Cardiac fibroblast (primary cell): ENCODE data around the gene SRPK3.
"Not testable (repeated sequence)": the region's sequence is repeated elsewhere in the genome, so short reads cannot be mapped to it uniquely, and the experiment has no call there.

ENCODE experiments used
- DNase-seq, 2 donors: peaks; one replicate each; pipeline versions ENCODE4 v3.0.0 to v3.0.0-alpha.2; 2010; ENCODE audit warnings: low read depth in 2 of 2
- H3K4me3 ChIP-seq, 2 donors: replicated peaks in 1 of 2; 1 replicate in 1 of 2; 2 replicates in 1 of 2; pipeline ENCODE4 v1.5.1; 2011; ENCODE audit warnings: low read depth in 2 of 2, low read length in 2 of 2, mild to moderate bottlenecking in 2 of 2, moderate library complexity in 1 of 2
- TF ChIP-seq, protein P1 (sequence below): IDR thresholded peaks from one replicate; pipeline ENCODE4 v1.5.1; 2011; ENCODE audit warnings: low read depth, mild to moderate bottlenecking, low read length, inconsistent platforms

Gene SRPK3

GRCh38 chrX:153741446-153741845 lies 39.4 kb upstream of the SRPK3 start:
- TF ChIP-seq, protein P1, sequence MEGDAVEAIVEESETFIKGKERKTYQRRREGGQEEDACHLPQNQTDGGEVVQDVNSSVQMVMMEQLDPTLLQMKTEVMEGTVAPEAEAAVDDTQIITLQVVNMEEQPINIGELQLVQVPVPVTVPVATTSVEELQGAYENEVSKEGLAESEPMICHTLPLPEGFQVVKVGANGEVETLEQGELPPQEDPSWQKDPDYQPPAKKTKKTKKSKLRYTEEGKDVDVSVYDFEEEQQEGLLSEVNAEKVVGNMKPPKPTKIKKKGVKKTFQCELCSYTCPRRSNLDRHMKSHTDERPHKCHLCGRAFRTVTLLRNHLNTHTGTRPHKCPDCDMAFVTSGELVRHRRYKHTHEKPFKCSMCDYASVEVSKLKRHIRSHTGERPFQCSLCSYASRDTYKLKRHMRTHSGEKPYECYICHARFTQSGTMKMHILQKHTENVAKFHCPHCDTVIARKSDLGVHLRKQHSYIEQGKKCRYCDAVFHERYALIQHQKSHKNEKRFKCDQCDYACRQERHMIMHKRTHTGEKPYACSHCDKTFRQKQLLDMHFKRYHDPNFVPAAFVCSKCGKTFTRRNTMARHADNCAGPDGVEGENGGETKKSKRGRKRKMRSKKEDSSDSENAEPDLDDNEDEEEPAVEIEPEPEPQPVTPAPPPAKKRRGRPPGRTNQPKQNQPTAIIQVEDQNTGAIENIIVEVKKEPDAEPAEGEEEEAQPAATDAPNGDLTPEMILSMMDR = no peak
- H3K4me3 ChIP-seq = no peak overlapping the region
- no peak for DNase-seq

- H3K4me3 ChIP-seq, DNase-seq: not testable (repeated sequence)
These were observed 38.7 kb upstream of the SRPK3 start for GRCh38 chrX:153742111-153742510.

DNA sequence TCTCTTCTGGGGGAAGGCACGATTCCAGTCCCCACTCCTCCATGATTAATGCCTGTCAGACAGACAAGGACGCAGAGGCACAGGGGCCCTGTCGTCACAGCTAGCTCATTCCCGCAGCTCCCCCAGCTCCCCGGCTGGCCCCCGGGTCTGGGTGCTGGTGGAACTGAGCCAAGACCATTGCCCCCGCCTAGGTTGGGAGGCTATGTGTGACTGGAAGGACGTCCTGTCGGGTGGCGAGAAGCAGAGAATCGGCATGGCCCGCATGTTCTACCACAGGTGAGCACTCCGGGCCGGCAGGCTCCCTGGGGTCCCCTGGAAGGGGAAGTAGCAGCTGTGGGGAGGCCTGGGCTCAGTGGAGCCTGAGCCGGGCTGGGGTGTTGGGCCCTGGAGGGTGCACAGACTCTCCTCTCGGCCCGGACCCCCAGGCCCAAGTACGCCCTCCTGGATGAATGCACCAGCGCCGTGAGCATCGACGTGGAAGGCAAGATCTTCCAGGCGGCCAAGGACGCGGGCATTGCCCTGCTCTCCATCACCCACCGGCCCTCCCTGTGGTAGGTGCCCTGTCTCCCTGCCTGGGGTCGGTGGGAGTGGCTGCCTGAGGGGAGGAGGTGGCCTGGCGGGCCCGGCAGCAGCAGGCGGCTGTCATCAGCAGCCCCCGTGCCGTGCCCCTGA lies 37.9 kb upstream of the SRPK3 start:
- H3K4me3 ChIP-seq, DNase-seq: not testable (repeated sequence)

GRCh38 chrX:153743468-153744209 lies 37.2 kb upstream of the SRPK3 start:
- DNase-seq = peak in 1 of 2 donors; percentile 45

GRCh38 chrX:153744210-153745066 lies 36.4 kb upstream of the SRPK3 start:
- no peak for DNase-seq
- H3K4me3 ChIP-seq = no peak overlapping the region
- TF ChIP-seq, protein P1 = peak; percentile 33

More at GRCh38 chrX:153743468-153744209, 37.2 kb upstream of the SRPK3 start:
- not testable (repeated sequence) for H3K4me3 ChIP-seq

- DNase-seq, H3K4me3 ChIP-seq: not testable (repeated sequence)
These were observed 35.8 kb upstream of the SRPK3 start for GRCh38 chrX:153745067-153745433.

- TF ChIP-seq, protein P1 = no peak
- H3K4me3 ChIP-seq = no peak overlapping the region
- no peak for DNase-seq
These were observed 34.5 kb upstream of the SRPK3 start for GRCh38 chrX:153746359-153746758.

GRCh38 chrX:153746991-153747390 lies 33.9 kb upstream of the SRPK3 start:
- H3K4me3 ChIP-seq, DNase-seq: not testable (repeated sequence)

GRCh38 chrX:153749017-153749416 lies 31.8 kb upstream of the SRPK3 start:
- DNase-seq, H3K4me3 ChIP-seq: not testable (repeated sequence)
